K562 (cell line): ENCODE measurements around the gene IL5. TPM values are rescaled to one million over a fixed set of nuclear protein-coding genes. Genes with fewer than 3 reads are reported as not detected.

ENCODE experiments used
- ARHGAP35 ChIP-seq: fragments of 450-650 bp; IDR thresholded peaks from 2 replicates; pipeline ENCODE4 v1.6.1; 2018; ENCODE audit not compliant: partially characterized antibody
- BRD9 ChIP-seq: fragments of 450-650 bp; IDR thresholded peaks from 2 replicates; pipeline ENCODE4 v1.6.1; 2018; ENCODE audit warnings: low read depth; ENCODE audit not compliant: partially characterized antibody
- HDAC6 ChIP-seq: IDR thresholded peaks from 2 replicates; pipeline ENCODE4 v1.6.1; 2012; ENCODE audit warnings: low read depth, mild to moderate bottlenecking, control low read depth, inconsistent platforms, low read length, moderate library complexity
- HEY1 ChIP-seq: fragments of 250-450 bp; sonication (Bioruptor Pico); IDR thresholded peaks from 2 replicates; pipeline ENCODE4 v1.5.0; 2020; ENCODE audit warnings: mild to moderate bottlenecking, moderate library complexity, borderline replicate concordance
- IFI16 ChIP-seq: fragments of 250-450 bp; sonication (Bioruptor Pico); IDR thresholded peaks from 2 replicates; pipeline ENCODE4 v2.1.2; 2022; ENCODE audit warnings: mild to moderate bottlenecking, inconsistent platforms
- KAT2B ChIP-seq: IDR thresholded peaks from one replicate; pipeline ENCODE4 v1.6.1; 2012; ENCODE audit warnings: low read depth, mild to moderate bottlenecking, control low read depth, inconsistent platforms, low read length, moderate library complexity
- KAT8 ChIP-seq: fragments of 450-650 bp; IDR thresholded peaks from 2 replicates; pipeline ENCODE4 v1.6.1; 2016; ENCODE audit warnings: low read depth, mild to moderate bottlenecking
- KDM2B ChIP-seq: fragments of 250-450 bp; sonication (Bioruptor Pico); IDR thresholded peaks from 2 replicates; pipeline ENCODE4 v1.8.0; 2021; ENCODE audit warnings: mild to moderate bottlenecking, moderate library complexity
- MCM7 ChIP-seq, 2 experiments: fragments of 450-650 bp; IDR thresholded peaks; 2 replicates each; pipeline ENCODE4 v1.6.1; 2016 to 2018
- MED1 ChIP-seq: sonication (generic); formaldehyde crosslinking; IDR thresholded peaks from 2 replicates; pipeline ENCODE4 v1.8.1; 2023; ENCODE audit warnings: missing genetic modification reagents, borderline replicate concordance
- NFATC3 ChIP-seq: fragments of 450-650 bp; IDR thresholded peaks from 2 replicates; pipeline ENCODE4 v1.6.1; 2017; ENCODE audit warnings: mild to moderate bottlenecking
- PTBP1 ChIP-seq: fragments of 200-400 bp; formaldehyde crosslinking; IDR thresholded peaks from 2 replicates; pipeline ENCODE4 v1.6.1; 2017; ENCODE audit warnings: low read depth, low read length
- RBM25 ChIP-seq: fragments of 200-400 bp; formaldehyde crosslinking; IDR thresholded peaks from 2 replicates; pipeline ENCODE4 v1.6.1; 2018; ENCODE audit warnings: low read length, low read depth, moderate library complexity; ENCODE audit not compliant: severe bottlenecking
- SETDB1 ChIP-seq: IDR thresholded peaks from one replicate; pipeline ENCODE4 v1.6.1; 2012; ENCODE audit warnings: low read length, control low read depth, inconsistent platforms
- SIN3A ChIP-seq, 2 experiments: fragments of 150-350 bp in 1 of 2; IDR thresholded peaks; 2 replicates each; pipeline ENCODE4 v1.6.1; 2011 to 2016; ENCODE audit warnings: borderline replicate concordance in 2 of 2, low read depth in 2 of 2, low read length in 2 of 2, mild to moderate bottlenecking in 2 of 2, moderate library complexity in 2 of 2; ENCODE audit not compliant: control insufficient read depth in 1 of 2
- STAT5B ChIP-seq: fragments of 250-450 bp; sonication (Bioruptor Pico); IDR thresholded peaks from 2 replicates; pipeline ENCODE4 v1.8.0; 2021; ENCODE audit warnings: mild to moderate bottlenecking, inconsistent platforms
- TEAD4 ChIP-seq, 2 experiments: sonication (generic) in 1 of 2; formaldehyde crosslinking in 1 of 2; IDR thresholded peaks; 2 replicates each; pipeline versions ENCODE4 v1.6.1 to v1.8.0; 2012 to 2022; ENCODE audit warnings: borderline replicate concordance in 1 of 2, inconsistent platforms in 1 of 2, low read length in 1 of 2, mild to moderate bottlenecking in 1 of 2, missing genetic modification reagents in 1 of 2
- TGIF2 ChIP-seq: sonication (generic); formaldehyde crosslinking; IDR thresholded peaks from 2 replicates; pipeline ENCODE4 v1.8.1; 2022; ENCODE audit warnings: mild to moderate bottlenecking, missing genetic modification reagents, moderate library complexity
- TRIM28 ChIP-seq: fragments of 450-650 bp; IDR thresholded peaks from 2 replicates; pipeline ENCODE4 v1.6.1; 2017
- ZNF431 ChIP-seq: sonication (generic); formaldehyde crosslinking; IDR thresholded peaks from 2 replicates; pipeline ENCODE4 v1.8.0; 2022; ENCODE audit warnings: mild to moderate bottlenecking, missing genetic modification reagents
- polyA plus RNA-seq, 8 experiments: library from polyadenylated mRNA; depleted of rRNA in 4 of 8; stranded (reverse) in 5 of 8; unstranded in 3 of 8; fragments of >200 nt; fragmentation: Nextera tagmentation in 2 of 8; fragmentation: Illumina TruSeq in 1 of 8; extraction: Ambion mirVana in 2 of 8; extraction: Trizol in 1 of 8; gene quantifications; 2 replicates each; pipeline versions ENCODE4 v1.2.1 to v1.2.3, GENCODE V29; 2011 to 2014; ENCODE audit warnings: inconsistent platforms in 1 of 8, missing spikeins in 1 of 8
- total RNA-seq, 7 experiments: library from RNA; depleted of rRNA in 6 of 7; stranded (reverse); fragments of >200 nt in 6 of 7; fragmentation: Illumina TruSeq in 2 of 7; extraction: Trizol in 2 of 7; gene quantifications; 2 replicates each; pipeline versions ENCODE4 v1.2.1 to v1.2.3, GENCODE V29; 2011 to 2021; ENCODE audit warnings: low replicate concordance in 1 of 7
- TF ChIP-seq, protein P1 (sequence below): fragments of 450-650 bp; formaldehyde crosslinking; IDR thresholded peaks from 2 replicates; pipeline ENCODE4 v1.4.0; 2022; ENCODE audit warnings: missing genetic modification characterization
- TF ChIP-seq, protein P2 (sequence below): fragments of 250-450 bp; sonication (Bioruptor Pico); IDR thresholded peaks from 2 replicates; pipeline ENCODE4 v1.5.0; 2020; ENCODE audit warnings: mild to moderate bottlenecking, borderline replicate concordance
- TF ChIP-seq, protein P3 (sequence below): fragments of 250-450 bp; sonication (Bioruptor Pico); IDR thresholded peaks from 2 replicates; pipeline ENCODE4 v1.5.0; 2021
- TF ChIP-seq, protein P4 (sequence below), 2 experiments: fragments of 250-450 bp in 1 of 2; fragments of 450-650 bp in 1 of 2; sonication (Bioruptor Pico) in 1 of 2; IDR thresholded peaks; 2 replicates each; pipeline versions ENCODE4 v1.6.1 to v1.8.0; 2016 to 2021; ENCODE audit warnings: mild to moderate bottlenecking in 2 of 2, moderate library complexity in 2 of 2, missing compliant biosample characterization in 1 of 2, missing genetic modification characterization in 1 of 2

IL5 gene
- total and polyA plus RNA-seq, 9 of the 15 experiments (the other 6 are each of a cell fraction or from before 2014, with no cell fraction given): 0.44 TPM; not detected in 8

DNA sequence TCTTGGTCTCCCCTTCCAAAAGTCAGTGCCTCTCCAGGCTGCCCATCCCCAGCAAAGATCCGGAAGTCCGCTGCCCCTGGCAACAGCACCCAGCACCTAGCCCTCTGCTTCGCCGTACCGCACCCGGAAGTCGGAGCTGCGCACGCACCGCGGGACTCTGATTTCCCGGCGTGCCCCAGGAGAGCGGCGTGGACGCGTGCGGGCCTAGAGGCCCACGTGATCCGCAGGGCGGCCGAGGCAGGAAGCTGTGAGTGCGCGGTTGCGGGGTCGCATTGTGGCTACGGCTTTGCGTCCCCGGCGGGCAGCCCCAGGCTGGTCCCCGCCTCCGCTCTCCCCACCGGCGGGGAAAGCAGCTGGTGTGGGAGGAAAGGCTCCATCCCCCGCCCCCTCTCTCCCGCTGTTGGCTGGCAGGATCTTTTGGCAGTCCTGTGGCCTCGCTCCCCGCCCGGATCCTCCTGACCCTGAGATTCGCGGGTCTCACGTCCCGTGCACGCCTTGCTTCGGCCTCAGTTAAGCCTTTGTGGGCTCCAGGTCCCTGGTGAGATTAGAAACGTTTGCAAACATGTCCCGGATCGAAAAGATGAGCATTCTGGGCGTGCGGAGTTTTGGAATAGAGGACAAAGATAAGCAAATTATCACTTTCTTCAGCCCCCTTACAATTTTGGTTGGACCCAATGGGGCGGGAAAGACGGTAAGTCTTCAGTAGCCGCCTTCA is 13.6 kb upstream of the IL5 start, which contains the start of gene RAD50 (continued):
- TF ChIP-seq, protein P1, sequence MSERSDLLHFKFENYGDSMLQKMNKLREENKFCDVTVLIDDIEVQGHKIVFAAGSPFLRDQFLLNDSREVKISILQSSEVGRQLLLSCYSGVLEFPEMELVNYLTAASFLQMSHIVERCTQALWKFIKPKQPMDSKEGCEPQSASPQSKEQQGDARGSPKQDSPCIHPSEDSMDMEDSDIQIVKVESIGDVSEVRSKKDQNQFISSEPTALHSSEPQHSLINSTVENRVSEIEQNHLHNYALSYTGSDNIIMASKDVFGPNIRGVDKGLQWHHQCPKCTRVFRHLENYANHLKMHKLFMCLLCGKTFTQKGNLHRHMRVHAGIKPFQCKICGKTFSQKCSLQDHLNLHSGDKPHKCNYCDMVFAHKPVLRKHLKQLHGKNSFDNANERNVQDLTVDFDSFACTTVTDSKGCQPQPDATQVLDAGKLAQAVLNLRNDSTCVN (CRISPR knock-in tag): no peak
- TF ChIP-seq, protein P2, sequence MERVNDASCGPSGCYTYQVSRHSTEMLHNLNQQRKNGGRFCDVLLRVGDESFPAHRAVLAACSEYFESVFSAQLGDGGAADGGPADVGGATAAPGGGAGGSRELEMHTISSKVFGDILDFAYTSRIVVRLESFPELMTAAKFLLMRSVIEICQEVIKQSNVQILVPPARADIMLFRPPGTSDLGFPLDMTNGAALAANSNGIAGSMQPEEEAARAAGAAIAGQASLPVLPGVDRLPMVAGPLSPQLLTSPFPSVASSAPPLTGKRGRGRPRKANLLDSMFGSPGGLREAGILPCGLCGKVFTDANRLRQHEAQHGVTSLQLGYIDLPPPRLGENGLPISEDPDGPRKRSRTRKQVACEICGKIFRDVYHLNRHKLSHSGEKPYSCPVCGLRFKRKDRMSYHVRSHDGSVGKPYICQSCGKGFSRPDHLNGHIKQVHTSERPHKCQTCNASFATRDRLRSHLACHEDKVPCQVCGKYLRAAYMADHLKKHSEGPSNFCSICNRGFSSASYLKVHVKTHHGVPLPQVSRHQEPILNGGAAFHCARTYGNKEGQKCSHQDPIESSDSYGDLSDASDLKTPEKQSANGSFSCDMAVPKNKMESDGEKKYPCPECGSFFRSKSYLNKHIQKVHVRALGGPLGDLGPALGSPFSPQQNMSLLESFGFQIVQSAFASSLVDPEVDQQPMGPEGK (CRISPR knock-in tag): no peak
- no peak; the same call in 1 of the 2 replicates for TF ChIP-seq TRIM28
- no peak for TF ChIP-seq MED1
- TF ChIP-seq ARHGAP35: no peak
- TF ChIP-seq IFI16: no peak
- TF ChIP-seq, protein P3, sequence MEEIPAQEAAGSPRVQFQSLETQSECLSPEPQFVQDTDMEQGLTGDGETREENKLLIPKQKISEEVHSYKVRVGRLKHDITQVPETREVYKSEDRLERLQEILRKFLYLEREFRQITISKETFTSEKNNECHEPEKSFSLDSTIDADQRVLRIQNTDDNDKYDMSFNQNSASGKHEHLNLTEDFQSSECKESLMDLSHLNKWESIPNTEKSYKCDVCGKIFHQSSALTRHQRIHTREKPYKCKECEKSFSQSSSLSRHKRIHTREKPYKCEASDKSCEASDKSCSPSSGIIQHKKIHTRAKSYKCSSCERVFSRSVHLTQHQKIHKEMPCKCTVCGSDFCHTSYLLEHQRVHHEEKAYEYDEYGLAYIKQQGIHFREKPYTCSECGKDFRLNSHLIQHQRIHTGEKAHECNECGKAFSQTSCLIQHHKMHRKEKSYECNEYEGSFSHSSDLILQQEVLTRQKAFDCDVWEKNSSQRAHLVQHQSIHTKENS: no peak
- no peak for TF ChIP-seq SETDB1
- TF ChIP-seq STAT5B (CRISPR knock-in tag): no peak
- peak; percentile 79 for TF ChIP-seq ZNF431 (CRISPR knock-in tag)
- TF ChIP-seq KAT2B: no peak
- no peak for TF ChIP-seq KAT8
- no peak for TF ChIP-seq MCM7 (IDR thresholded peaks at IDR 0.05)
- TF ChIP-seq NFATC3: no peak
- 0 out of 2 replicates have a peak, but pooled peaks have one; percentile 38 for TF ChIP-seq TGIF2 (CRISPR knock-in tag)
- no peak for TF ChIP-seq KDM2B
- TF ChIP-seq TEAD4 (IDR thresholded peaks at IDR 0.05; ENCODE audit: low read length): peak; percentile 2; the same call in 1 of the 2 replicates
- no peak for TF ChIP-seq TEAD4 (CRISPR knock-in tag; IDR thresholded peaks at IDR 0.05; ENCODE audit: borderline replicate concordance)
- TF ChIP-seq RBM25: no peak
- TF ChIP-seq HDAC6: no peak
- peak; percentile 36 for TF ChIP-seq BRD9
- TF ChIP-seq, protein P4, sequence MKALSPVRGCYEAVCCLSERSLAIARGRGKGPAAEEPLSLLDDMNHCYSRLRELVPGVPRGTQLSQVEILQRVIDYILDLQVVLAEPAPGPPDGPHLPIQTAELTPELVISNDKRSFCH (CRISPR knock-in tag; IDR thresholded peaks at IDR 0.05): no peak
- TF ChIP-seq, protein P4 (tag; IDR thresholded peaks at IDR 0.05): peak; percentile 87; the same call in 1 of the 2 replicates
- no peak for TF ChIP-seq PTBP1
- TF ChIP-seq HEY1: no peak
- peak; percentile 63 to 79; a peak in 1 of 4 replicates for TF ChIP-seq SIN3A (IDR thresholded peaks at IDR 0.05; ENCODE audit: borderline replicate concordance in 2 of 2, control insufficient read depth in 1 of 2, low read depth in 2 of 2, low read length in 2 of 2)
